Loucy (cell line): Measurements from ENCODE around the gene SH3PXD2A.

ENCODE experiments used
- H2AFZ ChIP-seq: fragments of 200-600 bp; sonication (generic); 2 replicates; pipeline ENCODE4 v1.6.0; 2016; ENCODE audit warnings: antibody characterized with exemption, mild to moderate bottlenecking, low read length, moderate library complexity
- H3F3A ChIP-seq: fragments of 200-600 bp; 2 replicates; pipeline ENCODE4 v1.6.0; 2016; ENCODE audit warnings: antibody characterized with exemption, low read depth, mild to moderate bottlenecking
- H3K27me3 ChIP-seq: fragments of 200-600 bp; sonication (generic); 2 replicates; pipeline ENCODE4 v1.6.1; 2014; ENCODE audit warnings: low read length, mild to moderate bottlenecking; ENCODE audit not compliant: insufficient read depth, poor library complexity, severe bottlenecking
- H3K36me3 ChIP-seq: fragments of 200-600 bp; sonication (generic); 2 replicates; pipeline ENCODE4 v1.6.1; 2016; ENCODE audit warnings: low read length; ENCODE audit not compliant: insufficient read depth
- H3K4me1 ChIP-seq: fragments of 200-600 bp; sonication (generic); 2 replicates; pipeline ENCODE4 v1.5.1; 2014; ENCODE audit warnings: low read length, mild to moderate bottlenecking; ENCODE audit not compliant: insufficient read depth, poor library complexity, severe bottlenecking
- H3K4me2 ChIP-seq: fragments of 200-600 bp; sonication (generic); 2 replicates; pipeline ENCODE4 v1.6.0; 2014; ENCODE audit warnings: antibody characterized with exemption, low read length, low read depth, mild to moderate bottlenecking; ENCODE audit not compliant: poor library complexity, severe bottlenecking
- H3K4me3 ChIP-seq: fragments of 200-600 bp; sonication (generic); 2 replicates; pipeline ENCODE4 v1.5.1; 2014; ENCODE audit warnings: low read length, mild to moderate bottlenecking, mixed read lengths; ENCODE audit not compliant: poor library complexity, severe bottlenecking
- H3K79me2 ChIP-seq: fragments of 200-600 bp; sonication (generic); 2 replicates; pipeline ENCODE4 v1.6.1; 2014; ENCODE audit warnings: low read length; ENCODE audit not compliant: insufficient read depth
- H3K9ac ChIP-seq: fragments of 200-600 bp; sonication (generic); 2 replicates; pipeline ENCODE4 v1.6.0; 2014; ENCODE audit warnings: mild to moderate bottlenecking, low read depth, low read length, moderate library complexity; ENCODE audit not compliant: poor library complexity, severe bottlenecking
- H3K9me2 ChIP-seq: fragments of 200-600 bp; sonication (generic); replicated peaks from 2 replicates; pipeline ENCODE4 v1.6.1; 2016; ENCODE audit warnings: low read depth, low read length, mixed read lengths
- H3K9me3 ChIP-seq: fragments of 200-600 bp; sonication (generic); 2 replicates; pipeline ENCODE4 v1.6.1; 2014; ENCODE audit warnings: mild to moderate bottlenecking, antibody characterized with exemption, low read length, low read depth; ENCODE audit not compliant: insufficient read depth
- H4K20me1 ChIP-seq: fragments of 200-600 bp; sonication (generic); 2 replicates; pipeline ENCODE4 v1.6.0; 2014; ENCODE audit warnings: antibody characterized with exemption, low read length, mild to moderate bottlenecking; ENCODE audit not compliant: insufficient read depth, poor library complexity, severe bottlenecking
- EZH2phosphoT487 ChIP-seq: fragments of 200-600 bp; IDR thresholded peaks from 2 replicates; pipeline ENCODE4 v1.6.1; 2018; ENCODE audit warnings: antibody characterized with exemption, mild to moderate bottlenecking, moderate library complexity, borderline replicate concordance
- TF ChIP-seq, protein P1 (sequence below): fragments of 200-600 bp; sonication (generic); conservative IDR thresholded peaks from 2 replicates; pipeline ENCODE4 v1.5.1; 2014; ENCODE audit warnings: mild to moderate bottlenecking, antibody characterized with exemption, low read length

SH3PXD2A gene

GRCh38 chr10:103660364-103661197, 194.8 kb downstream of the SH3PXD2A start:
- peak overlapping the region; percentile 26; the same call in 1 of the 2 replicates for H2AFZ ChIP-seq
- H3K9ac ChIP-seq = peak overlapping the region; percentile 53
- no peak for TF ChIP-seq EZH2phosphoT487
- TF ChIP-seq, protein P1, sequence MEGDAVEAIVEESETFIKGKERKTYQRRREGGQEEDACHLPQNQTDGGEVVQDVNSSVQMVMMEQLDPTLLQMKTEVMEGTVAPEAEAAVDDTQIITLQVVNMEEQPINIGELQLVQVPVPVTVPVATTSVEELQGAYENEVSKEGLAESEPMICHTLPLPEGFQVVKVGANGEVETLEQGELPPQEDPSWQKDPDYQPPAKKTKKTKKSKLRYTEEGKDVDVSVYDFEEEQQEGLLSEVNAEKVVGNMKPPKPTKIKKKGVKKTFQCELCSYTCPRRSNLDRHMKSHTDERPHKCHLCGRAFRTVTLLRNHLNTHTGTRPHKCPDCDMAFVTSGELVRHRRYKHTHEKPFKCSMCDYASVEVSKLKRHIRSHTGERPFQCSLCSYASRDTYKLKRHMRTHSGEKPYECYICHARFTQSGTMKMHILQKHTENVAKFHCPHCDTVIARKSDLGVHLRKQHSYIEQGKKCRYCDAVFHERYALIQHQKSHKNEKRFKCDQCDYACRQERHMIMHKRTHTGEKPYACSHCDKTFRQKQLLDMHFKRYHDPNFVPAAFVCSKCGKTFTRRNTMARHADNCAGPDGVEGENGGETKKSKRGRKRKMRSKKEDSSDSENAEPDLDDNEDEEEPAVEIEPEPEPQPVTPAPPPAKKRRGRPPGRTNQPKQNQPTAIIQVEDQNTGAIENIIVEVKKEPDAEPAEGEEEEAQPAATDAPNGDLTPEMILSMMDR = no peak
- H3F3A ChIP-seq = no peaks in the 10 kb centered on the region
- peaks cover 17% of the 10 kb centered on the region; the same call in 1 of the 2 replicates for H3K36me3 ChIP-seq
- no peaks in the 10 kb centered on the region for H3K27me3 ChIP-seq
- peak overlapping the region; percentile 68 for H3K4me3 ChIP-seq
- no peaks in the 10 kb centered on the region for H4K20me1 ChIP-seq
- peak overlapping the region; percentile 62 for H3K4me2 ChIP-seq
- no peaks in the 10 kb centered on the region for H3K9me3 ChIP-seq
- H3K9me2 ChIP-seq = no peaks in the 10 kb centered on the region
- H3K4me1 ChIP-seq = no peaks in the 10 kb centered on the region
- no peaks in the 10 kb centered on the region for H3K79me2 ChIP-seq

GRCh38 chr10:103659674-103660363, 195.6 kb downstream of the SH3PXD2A start:
- no peaks in the 10 kb centered on the region for H3K9me2 ChIP-seq
- H3K4me3 ChIP-seq = peak overlapping the region; percentile 68
- H3F3A ChIP-seq = no peaks in the 10 kb centered on the region
- no peak for TF ChIP-seq EZH2phosphoT487
- TF ChIP-seq, protein P1 = no peak
- H3K36me3 ChIP-seq = peaks cover 17% of the 10 kb centered on the region; the same call in 1 of the 2 replicates
- H3K79me2 ChIP-seq = no peaks in the 10 kb centered on the region
- peak overlapping the region; percentile 53 for H3K9ac ChIP-seq
- H2AFZ ChIP-seq = peak overlapping the region; percentile 26; the same call in 1 of the 2 replicates
- H3K4me2 ChIP-seq = peak overlapping the region; percentile 62
- no peaks in the 10 kb centered on the region for H3K27me3 ChIP-seq
- no peaks in the 10 kb centered on the region for H3K4me1 ChIP-seq
- H3K9me3 ChIP-seq = no peaks in the 10 kb centered on the region
- no peaks in the 10 kb centered on the region for H4K20me1 ChIP-seq

GRCh38 chr10:103658049-103658577, 197.3 kb downstream of the SH3PXD2A start:
- H3K9me2 ChIP-seq = no peaks in the 10 kb centered on the region
- H3K27me3 ChIP-seq = no peaks in the 10 kb centered on the region
- no peak overlapping the region for H2AFZ ChIP-seq
- H3K79me2 ChIP-seq = no peaks in the 10 kb centered on the region
- H3K4me2 ChIP-seq = no peak overlapping the region
- no peaks in the 10 kb centered on the region for H3K4me1 ChIP-seq
- H3F3A ChIP-seq = no peaks in the 10 kb centered on the region
- TF ChIP-seq, protein P1 = no peak
- no peak for TF ChIP-seq EZH2phosphoT487
- no peaks in the 10 kb centered on the region for H3K9me3 ChIP-seq
- peaks cover 17% of the 10 kb centered on the region; the same call in 1 of the 2 replicates for H3K36me3 ChIP-seq
- no peaks in the 10 kb centered on the region for H4K20me1 ChIP-seq
- H3K9ac ChIP-seq = no peak overlapping the region
- H3K4me3 ChIP-seq = no peak overlapping the region
